Kidney capillary endothelial cell (primary cell): ENCODE results near the gene CCDC50.
A peak's percentile ranks its signal among the peaks of the same experiment; 100 is the strongest.

ENCODE experiments used
- DNase-seq: peaks from one replicate; pipeline ENCODE4 v3.0.0-alpha.2; 2018; ENCODE audit warnings: low spot score

The CCDC50 gene

DNA sequence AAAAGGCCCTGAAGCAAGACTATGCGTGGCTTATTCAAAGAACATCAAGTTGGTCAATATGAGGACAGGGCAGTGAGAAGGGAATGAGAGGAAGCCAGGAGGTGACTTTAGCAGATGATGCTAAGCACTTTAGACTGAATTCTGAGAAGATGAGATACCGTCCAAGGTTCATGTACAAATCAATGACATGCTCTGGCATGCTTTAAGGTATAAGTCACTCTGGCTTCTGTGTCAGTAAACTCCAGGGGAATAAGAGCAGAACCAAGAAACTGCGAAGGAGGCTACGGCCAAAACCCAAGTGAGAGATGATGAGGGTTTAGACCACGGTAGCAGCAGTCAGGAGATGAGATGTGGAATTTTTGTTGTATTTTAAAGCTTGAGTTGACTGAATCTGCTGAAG is 8.9 kb upstream of the CCDC50 start:
- no peak for DNase-seq

DNA sequence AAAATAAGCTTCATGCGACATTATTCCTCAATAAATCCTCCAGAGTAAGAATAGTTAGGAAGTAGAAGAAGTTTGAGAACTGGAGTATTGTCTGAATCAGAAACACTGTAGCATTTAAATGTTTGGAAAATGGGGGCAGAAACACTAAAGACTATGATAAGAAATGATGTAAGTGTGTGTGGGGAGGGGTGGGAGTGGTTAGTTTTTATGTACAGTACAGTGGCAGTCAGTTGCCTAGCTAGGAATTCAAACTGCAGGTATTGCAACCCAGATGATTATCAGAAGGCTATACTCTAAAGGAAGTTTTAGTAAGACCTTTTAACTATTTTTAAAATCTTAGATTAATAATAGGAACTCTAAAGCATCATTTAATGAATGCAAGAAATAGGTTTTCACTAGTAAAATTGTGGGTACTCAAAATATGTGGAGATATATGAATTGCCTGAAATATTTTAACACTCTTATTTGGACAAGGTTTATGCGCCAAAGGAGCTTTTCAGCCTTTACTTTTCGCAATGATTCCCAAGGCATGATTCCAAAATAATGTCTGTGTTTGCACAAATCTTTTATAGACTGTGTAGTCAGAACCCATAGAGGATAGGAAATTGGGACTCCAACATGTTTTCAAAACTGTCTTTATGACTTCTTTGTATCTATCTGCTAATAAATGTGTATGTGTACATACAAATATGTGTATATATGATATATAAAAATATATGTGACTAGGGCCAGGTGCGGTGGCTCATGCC is 8.0 kb upstream of the CCDC50 start:
- no peak for DNase-seq

DNA sequence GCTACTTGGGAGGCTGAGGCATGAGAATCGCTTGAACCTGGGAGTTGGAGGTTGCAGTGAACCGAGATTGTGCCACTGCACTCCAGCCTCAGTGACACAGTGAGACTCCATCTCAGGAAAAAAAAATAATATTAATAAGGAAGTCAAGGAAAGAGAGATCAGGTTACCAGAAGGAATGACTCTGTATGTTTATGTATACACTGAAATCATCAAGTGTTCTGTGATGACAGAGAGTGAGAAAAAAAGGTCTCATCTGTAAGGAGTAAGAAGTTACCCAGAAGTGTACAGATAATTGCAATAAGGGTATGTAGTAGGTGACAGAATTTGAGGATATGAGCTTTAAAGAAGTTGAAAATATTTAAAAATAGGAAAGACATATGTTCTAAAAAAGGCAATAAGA is 4.3 kb upstream of the CCDC50 start:
- no peak for DNase-seq

DNA sequence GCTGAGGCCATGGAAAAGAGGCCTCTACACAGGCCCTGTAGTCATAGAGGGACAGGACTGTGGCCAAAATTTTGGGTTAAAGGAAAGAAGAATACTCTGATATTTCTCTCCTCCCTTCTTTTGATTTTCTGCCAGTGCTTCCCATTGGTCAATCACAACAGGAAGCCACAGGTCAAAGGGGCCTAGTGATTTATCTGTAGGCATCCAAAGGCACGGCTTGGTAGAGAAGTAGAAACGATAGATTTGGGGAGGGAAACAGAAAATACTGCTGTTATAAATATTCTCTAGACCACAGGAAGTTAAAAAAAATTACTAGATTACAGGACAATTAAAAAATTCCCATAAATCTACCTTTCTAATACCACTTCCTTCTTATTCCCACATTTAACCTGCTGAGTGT is 1.7 kb upstream of the CCDC50 start:
- no peak for DNase-seq

DNA sequence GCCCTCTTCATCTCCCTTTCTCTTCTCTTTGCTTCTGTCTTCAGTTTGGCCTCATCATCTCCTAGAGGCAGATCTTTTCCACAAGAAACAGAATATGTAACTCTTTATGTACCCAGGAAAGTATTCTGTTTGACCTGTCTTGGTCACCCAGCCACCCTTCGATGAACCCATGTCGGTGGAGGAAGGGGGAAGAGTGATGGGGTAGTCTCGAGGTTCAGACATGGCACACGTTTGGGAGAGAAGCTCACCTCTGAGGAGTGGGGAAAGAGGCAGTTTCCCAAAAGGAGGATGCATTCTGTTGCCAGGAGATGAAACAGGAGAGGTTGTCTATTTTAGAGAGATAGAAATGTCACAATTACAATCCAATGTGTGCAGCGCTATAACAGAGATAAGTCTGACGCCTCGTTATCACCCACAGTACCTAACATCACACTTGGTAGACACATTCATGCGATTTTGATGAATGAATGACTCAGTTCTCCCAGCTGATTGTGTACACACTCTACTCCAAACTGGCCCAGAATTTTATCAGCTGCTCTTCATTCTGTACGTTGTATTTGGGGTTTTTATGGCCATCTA is 722 bp upstream of the CCDC50 start:
- DNase-seq, result no peak

DNA sequence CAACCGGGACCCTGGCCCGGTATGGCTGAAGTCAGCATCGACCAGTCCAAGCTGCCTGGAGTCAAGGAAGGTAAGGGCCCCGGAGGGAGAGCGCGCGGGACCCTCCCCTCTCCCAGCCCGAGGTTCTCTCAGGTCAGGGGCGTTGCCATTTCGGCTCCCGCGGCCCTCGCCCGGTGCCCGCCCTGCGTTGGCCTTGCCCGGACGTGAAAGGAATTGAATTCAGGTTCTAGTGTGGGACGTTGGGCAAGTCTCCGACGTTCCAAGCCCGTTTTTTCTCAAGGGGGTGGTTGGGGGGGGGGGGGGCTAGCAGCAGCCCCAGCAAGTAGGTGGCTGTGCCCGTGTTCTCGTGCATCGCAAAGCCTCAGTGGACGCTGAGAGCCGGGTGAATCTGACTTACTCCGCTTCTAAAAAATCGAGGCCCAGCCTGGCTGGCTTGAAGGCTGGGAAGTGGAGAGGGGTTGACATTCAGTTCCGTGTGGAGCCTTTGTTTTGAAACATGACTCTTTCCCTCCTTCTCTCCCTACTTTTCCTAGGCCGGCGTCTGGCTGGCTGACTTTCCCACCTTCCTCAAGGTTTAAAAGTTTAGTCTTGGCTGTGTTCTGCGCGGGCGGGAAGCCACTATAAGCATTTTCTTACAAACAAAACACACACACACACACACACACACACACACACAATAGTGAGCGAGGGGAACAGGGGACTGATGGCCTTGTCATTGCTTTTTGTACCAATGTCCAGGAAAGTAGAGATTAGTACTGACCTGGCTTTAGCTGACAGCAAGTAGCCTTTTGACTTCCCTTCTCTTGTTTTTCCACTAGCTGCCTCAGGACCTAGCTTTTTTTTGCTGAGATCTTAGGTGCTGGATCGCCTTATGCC is 698 bp downstream of the CCDC50 start, which contains the start of gene UTS2B:
UTS2B (minus strand) TSS at position 873 of the 876 bp plus-strand sequence. CDS start 48,337 bp downstream, outside the sequence.
- DNase-seq, result peak; percentile 37

DNA sequence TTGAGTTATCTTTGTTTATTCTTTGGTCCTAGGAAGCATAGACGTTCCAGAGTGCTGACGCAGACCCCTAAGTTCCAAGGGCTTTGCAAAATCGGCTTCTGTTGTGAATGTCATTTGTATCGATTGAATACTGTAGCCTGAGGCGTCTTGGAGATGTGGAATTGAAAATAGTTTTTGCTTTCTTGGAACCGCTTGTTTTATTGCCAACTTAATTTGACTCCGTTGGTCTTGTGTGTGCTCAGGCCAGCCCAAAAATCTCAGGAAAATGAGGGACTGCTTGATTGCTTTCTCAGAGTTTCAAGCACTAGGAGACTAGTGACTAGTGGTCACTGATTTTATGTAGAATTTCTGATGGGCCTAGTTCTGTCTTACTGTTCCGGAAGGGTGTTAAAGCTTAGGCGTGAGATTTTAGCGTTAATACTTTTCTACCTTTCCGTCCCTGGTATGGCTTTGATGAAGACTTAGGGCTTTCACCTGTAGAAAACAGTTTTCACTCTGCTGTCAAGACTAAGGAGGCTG is 1.4 kb downstream of the CCDC50 start:
- DNase-seq, result no peak

DNA sequence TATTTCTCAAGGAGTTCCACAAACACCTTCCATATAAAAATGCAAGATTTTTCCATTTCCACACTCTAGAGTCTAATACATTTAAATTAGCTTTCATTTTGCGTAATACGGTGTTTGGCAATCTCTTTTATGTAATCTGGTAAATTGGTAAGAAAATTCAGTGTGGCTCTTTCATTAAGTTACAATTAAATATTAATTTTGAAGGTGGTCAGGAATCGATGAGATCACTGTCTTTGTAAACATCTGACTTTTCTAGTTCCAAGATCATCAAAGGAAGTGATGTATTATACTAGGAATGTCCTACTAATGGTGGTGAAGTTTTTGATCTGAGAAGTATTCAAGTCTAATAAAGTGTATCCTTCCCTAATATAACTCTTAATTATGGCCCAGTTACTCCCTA is 2.2 kb downstream of the CCDC50 start:
- DNase-seq, result peak; percentile 75

DNA sequence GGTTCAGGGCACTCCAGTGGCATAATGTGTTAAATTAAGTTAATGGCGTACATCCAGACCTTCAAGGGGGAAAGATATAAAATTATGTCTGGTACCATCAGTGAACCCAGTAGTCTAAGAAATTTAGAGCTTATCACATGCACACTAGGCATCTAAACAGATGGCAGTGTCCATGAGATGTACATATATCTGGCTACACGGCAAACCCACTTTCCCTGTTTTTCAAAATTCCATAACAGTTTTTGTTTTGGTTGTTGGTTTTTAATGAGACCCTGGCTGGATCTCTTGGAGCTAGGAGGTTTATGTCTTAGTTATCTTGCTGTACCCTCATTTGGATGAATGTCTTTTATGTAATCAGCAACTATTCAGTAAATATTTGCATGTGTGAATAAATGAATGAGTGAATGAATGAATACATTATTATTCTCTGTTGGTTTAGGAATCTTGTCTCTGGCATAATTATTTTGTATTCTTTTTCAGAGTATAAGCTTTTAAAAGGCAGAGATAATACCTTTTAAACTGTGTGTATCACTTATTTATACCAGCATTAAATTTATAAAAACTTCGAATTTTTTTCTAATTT is 4.2 kb downstream of the CCDC50 start:
- no peak for DNase-seq

DNA sequence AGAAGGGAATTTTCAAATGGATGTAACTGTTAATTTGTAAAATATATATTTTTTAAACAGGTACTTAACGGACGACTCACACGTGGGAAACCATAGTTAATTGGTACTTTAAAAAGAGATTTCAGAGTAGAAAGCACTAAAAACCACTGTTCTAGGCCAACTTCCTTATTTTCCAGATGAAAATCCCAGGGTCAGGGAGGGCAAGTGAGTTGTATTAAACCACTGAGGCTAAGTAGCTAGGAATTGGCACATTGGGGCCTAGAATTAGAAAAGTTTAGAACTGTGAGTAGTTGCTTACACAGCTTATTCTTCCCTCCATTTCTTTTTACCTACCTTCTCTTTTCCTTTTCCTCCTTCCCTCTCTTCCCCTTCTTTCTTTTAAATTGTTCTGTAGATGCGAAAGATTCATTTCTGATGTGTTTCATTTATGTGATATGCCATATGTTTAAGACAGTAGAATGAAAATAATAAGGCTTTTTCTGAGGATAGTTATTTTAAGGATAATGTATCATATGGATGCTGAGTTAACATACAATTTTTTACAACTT is 5.2 kb downstream of the CCDC50 start:
- no peak for DNase-seq

DNA sequence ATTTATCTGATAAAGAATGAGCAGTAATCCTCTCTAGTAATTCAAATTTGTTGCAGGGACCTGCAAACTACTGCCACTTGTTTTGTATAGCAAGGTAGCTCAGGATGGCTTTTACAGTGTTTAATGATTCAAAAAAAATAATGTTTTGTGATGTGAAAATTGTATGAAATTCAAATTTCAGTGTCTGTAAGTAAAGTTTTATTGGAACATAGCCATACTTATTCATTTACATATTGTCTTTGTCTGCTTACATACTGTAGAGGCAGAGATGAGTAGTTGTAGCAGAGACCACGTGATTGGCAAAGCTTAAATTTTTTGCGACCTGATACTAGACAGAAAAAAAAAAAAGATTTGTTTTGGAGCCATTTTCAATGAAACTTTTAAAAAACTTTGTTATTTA is 7.6 kb downstream of the CCDC50 start:
- DNase-seq, result no peak

DNA sequence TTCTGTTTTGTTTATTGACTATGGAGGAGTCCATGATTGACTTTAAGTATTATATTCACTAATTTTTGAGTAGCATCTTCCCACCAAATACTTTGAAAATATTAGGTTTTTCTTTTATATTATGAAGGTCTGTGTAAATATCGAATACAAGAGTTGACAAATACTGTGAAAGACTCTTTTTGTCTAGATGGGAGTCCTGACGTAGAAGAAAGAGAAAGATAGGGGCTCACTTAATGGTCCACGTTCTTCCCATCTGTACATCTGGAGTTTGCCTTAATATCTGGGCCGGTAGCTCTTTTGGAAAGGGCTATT is 8.9 kb downstream of the CCDC50 start:
- DNase-seq, result no peak

DNA sequence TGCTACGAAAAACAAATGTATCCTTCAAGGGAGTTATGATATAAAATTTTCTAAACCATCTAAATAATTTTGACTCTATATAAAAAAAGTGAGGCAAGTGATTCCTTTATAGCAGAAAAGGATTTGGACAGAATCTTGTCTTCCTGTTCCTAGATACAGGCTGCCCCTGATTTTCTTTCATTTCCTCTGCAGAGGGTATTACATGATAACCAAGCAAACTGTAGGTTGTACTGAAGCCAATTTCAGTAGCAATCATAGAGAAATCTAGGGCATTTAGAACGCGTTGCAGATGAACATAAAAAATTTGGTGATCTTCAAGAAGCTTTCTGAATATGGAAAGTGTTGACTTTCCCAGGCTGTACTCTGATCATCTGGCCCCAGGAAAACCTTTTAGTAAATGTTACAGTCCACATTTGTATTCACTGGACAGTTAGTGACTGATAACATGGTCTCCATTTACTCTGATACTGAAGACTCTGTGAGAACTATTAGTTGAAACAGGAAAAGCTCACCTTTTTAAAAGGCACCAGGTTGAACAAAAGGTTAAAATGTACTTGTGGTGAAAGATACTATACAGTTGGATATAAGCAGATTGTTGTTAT is 10.2 kb downstream of the CCDC50 start:
- DNase-seq, result no peak

DNA sequence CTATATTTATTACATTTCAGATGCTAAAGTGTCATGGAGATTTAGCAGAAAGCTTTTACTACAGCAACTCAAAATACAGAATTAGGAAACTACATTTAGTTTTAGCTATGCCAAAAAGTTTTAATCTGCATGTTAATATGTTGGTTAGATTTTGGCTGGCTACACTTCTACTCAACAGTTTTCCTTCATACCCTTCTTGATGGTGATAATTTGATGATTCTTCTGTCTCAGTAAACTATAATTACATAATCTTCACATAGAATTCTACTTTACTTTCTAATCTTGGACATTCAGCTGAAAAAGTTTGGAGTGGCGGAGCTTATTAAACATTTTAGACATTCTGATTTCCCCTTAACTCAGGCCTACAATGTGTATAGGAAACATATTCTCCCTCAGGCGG is 11.2 kb downstream of the CCDC50 start:
- DNase-seq, result no peak

DNA sequence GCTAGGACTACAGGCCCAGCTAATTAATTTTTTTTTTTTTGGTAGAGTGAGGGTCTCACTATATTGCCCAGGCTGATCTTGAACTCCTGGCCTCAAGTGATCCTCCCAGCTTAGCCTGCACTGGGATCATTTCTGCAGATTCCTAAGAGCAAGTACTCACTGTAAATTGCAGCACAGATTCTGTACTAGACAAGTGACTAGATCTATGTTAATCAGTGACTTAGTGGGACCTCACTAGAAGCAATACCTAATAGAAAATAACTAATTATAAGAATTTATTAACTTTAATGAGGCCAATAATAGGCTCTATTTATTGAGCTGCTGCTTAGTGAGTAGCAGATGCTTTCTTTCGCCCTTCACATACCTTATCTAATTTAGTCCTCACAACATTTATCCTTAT is 11.8 kb downstream of the CCDC50 start:
- DNase-seq, result no peak

DNA sequence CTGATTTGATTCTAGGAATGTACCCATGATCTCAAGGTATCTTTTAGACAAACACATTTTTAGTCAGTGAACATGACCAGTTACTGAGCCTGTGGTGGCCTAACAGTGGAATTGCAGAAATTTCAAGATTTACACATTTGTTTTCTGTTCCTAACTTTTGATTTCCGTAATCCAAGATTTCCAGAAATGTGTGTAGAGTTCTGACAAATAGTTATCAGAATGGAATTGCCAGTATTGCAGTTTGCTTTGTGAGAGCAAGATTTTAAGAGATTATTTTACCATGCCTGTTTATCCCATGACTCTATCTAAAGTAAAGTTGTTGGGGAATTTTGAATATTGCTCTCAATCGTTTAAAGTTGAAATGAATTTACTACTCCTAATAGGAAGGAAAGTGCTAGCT is 12.8 kb downstream of the CCDC50 start:
- DNase-seq, result no peak

DNA sequence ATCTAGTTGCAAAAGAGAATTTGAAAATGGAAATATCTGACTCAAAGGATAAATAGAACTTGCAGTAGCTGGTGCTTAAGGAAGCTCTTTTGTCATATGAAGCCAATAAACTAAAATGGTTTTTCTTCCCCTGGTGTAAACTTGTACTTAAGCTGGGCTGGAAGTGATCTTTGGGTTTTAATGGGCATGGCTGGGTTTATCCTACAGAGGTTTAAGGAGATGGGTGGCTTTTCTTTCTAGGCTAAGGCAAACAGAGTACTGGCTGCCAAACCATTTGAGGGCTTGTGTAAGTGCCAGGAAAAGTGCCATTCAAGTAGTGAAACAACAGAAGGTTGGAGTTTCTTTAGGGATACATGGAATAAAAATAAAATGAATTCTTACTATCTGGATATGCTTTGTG is 13.2 kb downstream of the CCDC50 start:
- DNase-seq, result no peak

DNA sequence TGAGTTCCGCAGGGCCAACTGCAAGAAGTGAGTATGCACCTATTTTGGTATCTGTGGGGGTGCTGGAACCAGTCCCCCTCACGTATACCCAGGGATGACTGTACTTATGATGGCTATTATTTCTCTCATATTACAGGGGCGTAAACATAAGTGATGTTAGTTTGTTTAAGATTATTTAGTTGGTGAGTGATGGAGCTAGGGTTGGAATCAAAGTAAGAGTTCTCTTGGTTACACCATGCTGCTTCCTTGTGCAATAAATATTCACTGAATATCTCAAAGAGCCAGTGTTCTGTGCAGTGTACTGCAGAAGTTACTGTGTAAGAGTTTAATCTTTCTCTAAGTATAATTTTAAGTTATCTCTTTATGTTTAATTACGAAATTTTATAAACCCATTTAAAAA is 13.9 kb downstream of the CCDC50 start:
- DNase-seq, result no peak

DNA sequence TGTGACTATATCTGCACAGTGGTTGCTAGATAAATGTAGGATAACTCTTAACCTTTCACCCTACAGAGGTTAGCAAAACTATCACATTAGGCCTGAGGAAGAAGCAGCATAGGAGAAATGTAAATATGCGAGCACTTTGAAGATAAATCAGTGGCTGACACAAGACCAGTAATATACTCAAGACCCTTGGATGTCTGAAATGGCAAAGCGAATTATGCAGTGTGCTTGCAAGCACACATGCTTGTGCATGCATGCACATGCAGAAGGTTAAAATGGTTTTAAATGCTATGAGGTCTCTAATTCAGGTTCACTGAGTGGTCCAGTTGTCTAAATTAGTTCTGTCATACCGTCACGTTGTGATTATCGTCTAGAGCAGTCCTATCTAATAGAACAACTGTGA is 14.7 kb downstream of the CCDC50 start:
- DNase-seq, result no peak

DNA sequence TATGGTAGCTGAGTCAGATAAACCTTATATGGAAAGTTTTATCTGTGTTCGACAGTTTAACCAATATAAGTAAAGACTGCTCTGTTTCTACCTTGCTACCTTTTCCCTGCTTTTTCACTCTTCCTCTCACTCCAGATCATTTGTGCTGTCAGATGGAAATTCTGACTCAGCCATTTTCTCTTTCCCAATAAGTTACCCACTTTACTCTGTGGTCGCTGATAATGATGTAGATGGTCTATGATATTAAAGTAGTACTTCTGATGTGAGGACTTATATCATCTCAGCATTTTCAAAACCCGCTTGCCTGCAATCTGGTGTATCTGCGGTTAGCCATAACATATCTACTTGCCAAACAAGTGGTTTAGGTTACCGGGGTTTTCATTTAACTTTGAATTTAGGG is 16.1 kb downstream of the CCDC50 start:
- no peak for DNase-seq

DNA sequence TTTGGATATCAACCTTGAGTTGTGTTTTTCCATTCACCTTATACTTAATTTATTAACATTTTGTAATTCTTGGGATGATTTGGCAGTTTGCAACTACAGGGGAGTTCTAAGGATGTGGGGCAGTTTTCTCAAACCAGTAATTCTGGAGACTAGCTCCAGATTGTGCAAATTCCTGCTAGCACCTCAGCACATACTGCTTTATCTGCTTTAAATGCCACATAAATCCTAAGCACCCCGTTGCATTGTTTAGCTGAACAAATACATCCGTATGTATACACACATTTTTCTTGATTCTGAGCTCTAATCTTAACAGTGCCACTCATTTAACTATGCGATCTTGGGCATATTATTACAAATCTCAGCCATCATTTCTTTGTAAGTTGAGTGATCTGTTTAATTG is 18.0 kb downstream of the CCDC50 start:
- DNase-seq, result no peak

DNA sequence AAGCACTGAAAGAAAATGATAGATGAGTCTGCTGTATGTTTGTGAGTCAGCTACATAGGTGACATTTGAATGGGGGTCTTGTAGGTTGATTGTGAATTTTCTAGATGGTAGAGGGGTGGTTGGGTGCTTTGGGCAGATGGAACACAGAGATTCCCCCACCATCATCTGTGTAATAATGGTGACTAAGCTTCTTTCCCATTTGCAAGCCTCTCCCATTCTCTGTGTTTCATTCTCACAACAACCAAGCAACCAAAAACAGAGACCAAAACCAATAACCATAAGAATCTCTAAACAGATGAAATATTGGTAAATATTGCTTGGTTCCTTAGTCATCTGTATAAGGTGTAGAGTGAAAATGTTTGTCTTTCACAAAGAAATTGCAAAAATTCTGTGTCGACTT is 18.9 kb downstream of the CCDC50 start:
- no peak for DNase-seq
